GM12892 (cell line): ENCODE data around the gene LRRIQ1.

Experiments
- POLR2A ChIP-seq: IDR thresholded peaks from 2 replicates; pipeline ENCODE4 v1.6.1; 2011; ENCODE audit warnings: low read depth, low read length, control low read depth
- POLR2AphosphoS5 ChIP-seq: IDR thresholded peaks from 2 replicates; pipeline ENCODE4 v1.6.1; 2011; ENCODE audit warnings: low read depth, low read length, control low read depth
- TAF1 ChIP-seq: IDR thresholded peaks from 2 replicates; pipeline ENCODE4 v1.6.1; 2011; ENCODE audit warnings: low read depth, mild to moderate bottlenecking, control low read depth, low read length, borderline replicate concordance

DNA sequence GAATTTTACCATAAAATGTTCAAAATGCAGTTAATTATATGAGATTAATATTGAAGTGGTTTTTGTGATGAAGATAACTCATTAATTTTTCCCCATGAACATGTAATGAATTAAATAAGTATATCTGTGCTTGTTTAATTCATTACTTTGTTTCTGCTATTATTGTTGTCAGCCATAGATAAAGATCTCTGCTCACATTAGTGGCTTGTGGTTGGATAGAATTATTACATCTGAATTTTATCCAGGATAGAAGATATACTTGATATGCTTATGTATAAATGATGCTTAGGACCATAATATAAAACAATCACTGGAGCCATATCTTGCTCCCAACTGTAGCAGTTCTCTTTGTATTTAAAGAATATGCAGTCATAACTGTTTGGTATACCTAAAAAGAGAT, 18.5 kb upstream of the LRRIQ1 start:
- TF ChIP-seq POLR2A (no peak), POLR2AphosphoS5 (no peak), TAF1 (no peak)
